ENCODE results near the gene LCE1E.

LCE1E gene, protein sequence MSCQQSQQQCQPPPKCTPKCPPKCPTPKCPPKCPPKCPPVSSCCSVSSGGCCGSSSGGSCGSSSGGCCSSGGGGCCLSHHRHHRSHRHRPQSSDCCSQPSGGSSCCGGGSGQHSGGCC

GRCh38 chr1:152786077-152786476 is at the start of gene LCE1E:
Gene LCE1E, plus strand, starts transcription at chr1:152786257. Its CDS starts 1,043 bp downstream, at chr1:152787300.
- no peak for DNase-seq (ENCODE audit: low read depth)

GRCh38 chr1:152737997-152738396 is 48.1 kb upstream of the LCE1E start:
- no peak for DNase-seq (ENCODE audit: low read depth)

DNA sequence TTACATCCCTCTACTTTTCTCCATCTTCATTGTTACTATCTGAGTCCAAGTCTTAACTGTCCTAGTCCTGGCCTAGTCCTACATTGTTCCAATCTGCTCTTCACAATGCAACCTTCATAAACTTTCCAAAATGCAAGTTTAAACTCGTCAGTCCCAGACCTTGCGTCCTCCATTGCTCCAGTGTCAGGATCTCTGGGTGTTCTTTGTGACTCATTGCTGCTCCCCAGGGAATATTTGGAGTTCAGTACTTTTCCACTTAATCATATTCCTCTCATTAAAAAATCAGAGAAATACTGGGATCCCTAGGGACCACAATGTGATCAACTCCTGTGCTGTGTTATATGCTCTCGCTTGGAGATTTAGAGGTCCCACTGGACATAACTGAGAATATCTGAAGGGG is 46.2 kb upstream of the LCE1E start:
- no peak for DNase-seq (ENCODE audit: low read depth)

DNA sequence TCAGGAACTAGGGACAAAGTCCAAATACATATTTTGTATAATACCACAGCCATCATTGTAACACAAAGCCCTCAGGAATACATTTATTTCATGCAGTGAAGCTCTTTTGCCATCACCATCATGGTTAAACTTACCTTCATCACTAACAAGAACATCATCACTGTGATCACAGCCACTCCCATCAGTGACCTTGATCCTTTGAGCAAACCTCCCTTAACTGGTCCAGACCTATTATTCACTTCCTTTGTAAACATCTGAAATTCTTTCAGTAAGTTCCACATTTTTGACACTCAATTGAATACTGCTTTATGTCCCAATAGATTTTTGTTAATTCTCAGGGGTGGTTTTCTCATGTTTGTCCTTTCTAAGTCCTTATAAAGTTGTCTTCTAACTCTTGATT is 44.4 kb upstream of the LCE1E start:
- DNase-seq (ENCODE audit: low read depth), result no peak

- no peak for DNase-seq (ENCODE audit: low read depth)
These were observed 42.5 kb upstream of the LCE1E start for GRCh38 chr1:152743371-152744145.

DNA sequence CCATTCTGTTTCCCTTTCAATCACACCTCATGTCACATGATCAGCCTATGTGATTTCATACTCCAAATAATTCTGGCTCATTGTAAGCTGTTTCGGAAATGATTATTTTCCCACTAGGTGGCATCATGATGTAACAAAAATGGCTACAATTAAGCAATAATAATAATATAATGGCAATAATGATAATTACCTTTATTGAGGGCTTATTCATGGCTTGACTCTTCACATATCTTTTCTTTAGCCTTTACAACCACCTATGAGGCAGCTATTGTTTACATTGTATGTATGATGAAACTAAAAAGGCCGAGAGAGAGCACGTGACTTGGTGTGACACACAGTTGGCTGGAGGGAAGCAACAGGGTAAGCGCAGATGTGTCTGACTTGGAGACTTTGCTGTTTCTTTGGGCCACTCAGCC is 40.8 kb upstream of the LCE1E start:
- peak; percentile 1 for DNase-seq (ENCODE audit: low read depth)

DNA sequence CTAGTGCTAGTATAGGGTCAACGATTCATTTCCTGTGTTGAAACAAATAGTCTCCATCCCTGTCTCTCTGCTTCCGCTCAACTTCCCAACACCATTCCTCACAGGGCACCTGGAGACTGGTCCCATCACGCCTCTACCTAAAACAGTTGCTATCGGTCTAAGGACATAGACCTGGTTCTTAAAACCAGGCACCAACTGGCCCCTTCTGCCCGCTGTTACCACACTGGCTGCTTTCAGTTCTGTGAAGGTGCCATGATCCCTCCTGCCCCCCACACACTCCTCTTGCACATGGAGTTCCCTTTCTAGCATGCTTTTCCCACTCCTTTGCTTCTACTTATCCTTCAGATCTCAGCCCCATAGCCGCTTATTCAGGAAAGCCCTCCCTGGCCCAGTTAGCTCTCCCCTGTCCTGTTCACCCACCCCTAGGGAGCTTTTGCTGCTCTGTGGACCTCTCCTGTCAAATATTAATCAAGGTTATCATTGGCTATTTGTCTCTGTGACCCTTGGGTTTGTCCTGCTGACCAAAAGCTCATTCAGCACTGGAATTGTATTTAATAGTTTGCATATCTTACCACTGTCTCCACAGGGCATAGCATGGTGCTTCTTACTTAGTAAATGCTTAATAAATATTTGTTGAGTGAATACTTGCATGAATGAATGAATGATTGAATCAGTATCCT is 40.2 kb upstream of the LCE1E start:
- DNase-seq (ENCODE audit: low read depth), result no peak

DNA sequence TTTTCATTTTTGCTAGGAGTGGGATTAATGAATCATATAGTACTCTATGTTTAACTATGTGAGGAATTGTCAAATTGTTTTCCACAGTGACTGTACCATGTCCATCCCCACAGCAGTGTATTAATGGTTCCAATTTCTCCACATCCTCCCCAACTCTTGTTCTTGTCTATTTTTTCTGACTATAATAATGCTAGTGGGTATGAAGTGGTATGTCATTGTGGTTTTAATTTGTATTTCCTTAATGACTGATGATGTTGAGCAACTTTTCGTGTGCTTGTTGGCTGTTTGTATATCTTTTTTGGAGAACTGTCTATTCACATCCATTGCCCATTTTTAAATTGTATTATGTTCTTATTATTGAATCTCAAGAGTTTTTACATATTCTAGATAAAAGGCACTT is 38.2 kb upstream of the LCE1E start:
- no peak for DNase-seq (ENCODE audit: low read depth)

- peak; percentile 6 for DNase-seq (ENCODE audit: low read depth)
These were observed 33.8 kb upstream of the LCE1E start for GRCh38 chr1:152752225-152752624.

- no peak for DNase-seq (ENCODE audit: low read depth)
These were observed 32.5 kb upstream of the LCE1E start for GRCh38 chr1:152753586-152753985.

- DNase-seq (ENCODE audit: low read depth), result no peak
These were observed 29.2 kb upstream of the LCE1E start for GRCh38 chr1:152756872-152757271.

GRCh38 chr1:152757747-152758146 is 28.3 kb upstream of the LCE1E start, which contains the start of gene KPRP:
Gene KPRP, plus strand, starts transcription at chr1:152758025. Its CDS starts 1,564 bp downstream, at chr1:152759589.
- no peak for DNase-seq (ENCODE audit: low read depth)

- DNase-seq (ENCODE audit: low read depth), result no peak
These were observed 27.4 kb upstream of the LCE1E start for GRCh38 chr1:152758636-152759035.

DNA sequence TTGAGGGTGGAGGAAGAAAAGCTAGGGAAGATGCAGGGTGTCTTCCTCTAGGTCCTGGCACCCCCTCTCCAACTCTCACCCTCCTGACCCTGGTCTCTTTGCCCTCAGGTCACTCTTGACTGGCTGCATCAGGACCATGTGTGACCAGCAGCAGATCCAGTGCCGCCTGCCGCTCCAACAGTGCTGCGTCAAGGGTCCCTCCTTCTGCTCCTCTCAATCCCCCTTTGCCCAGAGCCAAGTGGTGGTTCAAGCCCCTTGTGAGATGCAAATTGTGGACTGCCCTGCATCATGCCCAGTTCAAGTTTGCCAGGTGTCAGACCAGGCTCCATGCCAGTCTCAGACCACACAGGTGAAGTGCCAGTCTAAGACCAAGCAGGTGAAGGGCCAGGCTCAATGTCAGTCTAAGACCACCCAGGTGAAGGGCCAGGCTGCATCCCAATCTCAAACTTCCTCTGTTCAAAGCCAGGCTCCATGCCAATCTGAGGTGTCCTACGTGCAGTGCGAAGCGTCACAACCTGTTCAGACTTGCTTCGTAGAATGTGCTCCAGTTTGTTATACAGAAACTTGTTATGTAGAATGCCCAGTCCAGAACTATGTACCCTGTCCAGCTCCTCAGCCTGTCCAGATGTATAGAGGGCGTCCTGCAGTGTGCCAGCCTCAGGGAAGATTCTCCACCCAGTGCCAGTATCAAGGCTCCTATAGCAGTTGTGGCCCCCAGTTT is 26.4 kb upstream of the LCE1E start:
- DNase-seq (ENCODE audit: low read depth), result no peak

DNA sequence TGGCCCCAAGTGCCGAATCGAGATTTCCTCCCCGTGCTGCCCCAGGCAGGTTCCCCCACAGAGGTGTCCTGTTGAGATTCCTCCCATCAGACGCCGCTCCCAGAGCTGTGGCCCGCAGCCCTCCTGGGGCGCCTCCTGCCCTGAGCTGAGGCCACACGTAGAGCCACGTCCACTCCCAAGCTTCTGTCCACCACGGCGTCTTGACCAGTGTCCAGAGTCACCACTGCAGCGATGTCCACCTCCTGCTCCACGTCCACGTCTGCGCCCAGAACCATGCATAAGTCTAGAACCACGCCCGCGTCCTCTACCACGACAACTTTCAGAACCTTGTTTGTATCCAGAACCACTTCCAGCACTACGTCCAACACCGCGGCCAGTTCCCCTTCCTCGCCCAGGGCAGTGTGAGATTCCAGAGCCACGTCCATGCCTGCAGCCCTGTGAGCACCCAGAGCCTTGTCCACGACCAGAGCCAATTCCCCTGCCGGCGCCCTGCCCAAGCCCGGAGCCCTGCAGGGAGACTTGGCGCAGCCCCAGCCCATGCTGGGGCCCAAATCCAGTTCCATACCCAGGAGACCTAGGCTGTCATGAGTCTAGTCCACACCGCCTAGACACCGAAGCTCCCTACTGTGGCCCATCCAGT is 25.4 kb upstream of the LCE1E start:
- no peak for DNase-seq (ENCODE audit: low read depth)

GRCh38 chr1:152761609-152762213 is 24.3 kb upstream of the LCE1E start:
- no peak for DNase-seq (ENCODE audit: low read depth)

DNA sequence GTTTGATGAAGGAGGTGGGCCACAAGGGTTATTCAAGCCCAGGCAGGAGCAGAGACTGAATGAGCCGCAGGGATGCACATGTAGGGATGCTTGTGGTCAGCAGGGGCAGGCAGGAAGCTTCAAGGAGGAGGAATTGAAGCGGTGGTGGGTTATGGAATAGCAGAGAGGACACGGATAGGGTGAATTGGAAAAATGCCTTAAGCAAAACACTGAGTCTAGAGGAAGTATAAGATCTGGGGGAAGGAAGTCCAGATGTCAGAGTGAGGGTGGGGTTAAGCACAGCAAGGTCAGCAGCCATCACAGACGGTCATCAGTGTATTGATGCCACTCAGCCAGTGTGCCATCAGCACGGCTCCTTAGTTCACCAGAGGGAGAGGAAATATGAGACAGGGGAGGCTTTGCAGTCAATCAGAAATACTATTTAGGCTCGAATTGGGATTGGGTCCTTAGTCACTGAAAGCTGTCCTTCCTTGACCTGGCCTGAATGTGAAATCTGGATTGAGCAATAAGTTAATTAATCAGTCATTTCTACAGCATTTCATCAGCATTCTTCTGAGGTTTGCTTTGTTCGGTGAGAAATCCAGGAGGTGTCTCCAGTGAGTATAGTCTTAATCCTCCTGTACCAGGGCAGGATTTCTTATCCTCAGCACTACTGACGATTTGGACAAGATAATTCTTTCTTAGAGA is 17.1 kb upstream of the LCE1E start:
- DNase-seq (ENCODE audit: low read depth), result peak; percentile 1

DNA sequence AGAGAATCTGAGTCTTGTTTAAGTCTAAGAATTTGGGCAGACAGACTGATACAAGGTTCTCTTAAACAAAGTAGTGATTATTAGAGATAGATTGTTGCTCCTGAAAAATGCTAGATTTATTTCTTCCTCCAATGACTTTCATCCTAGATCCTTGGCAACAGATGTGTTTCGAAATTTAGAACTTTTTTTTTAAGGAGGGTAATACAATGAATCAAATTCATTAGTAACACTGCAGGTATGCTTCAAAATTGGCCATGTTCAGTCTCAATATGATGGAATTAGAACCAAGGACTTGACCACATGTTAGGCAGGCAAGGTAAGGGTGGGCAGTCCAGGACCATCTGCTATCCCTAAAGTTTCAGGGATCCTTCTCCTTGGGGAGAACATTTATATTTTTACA is 15.6 kb upstream of the LCE1E start:
- no peak for DNase-seq (ENCODE audit: low read depth)

DNA sequence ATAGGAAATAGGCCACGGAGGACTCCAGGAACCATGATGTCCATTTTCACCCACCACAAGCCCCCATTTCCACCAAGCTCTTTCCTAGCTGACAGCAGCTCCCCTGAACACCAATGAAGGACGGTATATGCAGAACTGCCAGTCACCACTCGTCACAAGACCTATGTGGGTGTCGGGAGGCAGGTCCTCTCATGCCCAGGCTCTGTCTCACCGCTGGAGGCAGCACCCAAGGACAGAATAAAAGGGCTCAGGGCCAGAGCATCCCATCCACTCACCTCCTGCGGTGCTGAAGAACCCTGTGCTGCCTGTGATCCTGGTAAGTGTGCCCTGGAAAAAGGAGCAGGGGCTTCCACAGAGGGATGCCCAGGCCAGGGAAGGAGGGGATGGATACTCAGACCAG is 11.2 kb upstream of the LCE1E start, which contains the start of gene LCE1F:
LCE1F (plus strand) TSS at position 266 of the 400 bp plus-strand sequence. CDS start 1,232 bp downstream, outside the sequence.
- DNase-seq (ENCODE audit: low read depth), result no peak

GRCh38 chr1:152776361-152776760 is 9.7 kb upstream of the LCE1E start:
- DNase-seq (ENCODE audit: low read depth), result no peak
